ENCODE results near the gene PLPP1. TPM values are rescaled to one million over a fixed set of nuclear protein-coding genes. Genes with fewer than 3 reads are reported as not detected.

The PLPP1 gene
- total and polyA plus RNA-seq, 2 experiments from 2014 or later = 39.1 to 97.1 TPM

- H3K36me3 Mint-ChIP-seq (ENCODE audit: low read depth) = peaks cover 9% of the 10 kb centered on the region; the same call in 2 of the 3 replicates
- H3K27me3 Mint-ChIP-seq (ENCODE audit: insufficient read depth, low read depth, poor library complexity) = peaks cover 4% of the 10 kb centered on the region
- Histone ChIP-seq H3K36me3 (ENCODE audit: insufficient read depth) (no peaks in the 10 kb centered on the region), H3K27me3 (ENCODE audit: insufficient read depth) (no peaks in the 10 kb centered on the region), H3K4me1 (ENCODE audit: insufficient read depth) (peaks cover 30% of the 10 kb centered on the region), H3F3A (replicated peaks; ENCODE audit: low read depth) (no peaks in the 10 kb centered on the region), H2AFZ (no peak overlapping the region), H3K4me2 (no peak overlapping the region), H3K27ac (ENCODE audit: low read depth) (no peak overlapping the region), H3K9me2 (ENCODE audit: insufficient read depth) (0 out of 2 replicates have a peak, but pooled peaks cover 4% of the 10 kb centered on the region), H3K4me3 (no peak overlapping the region), H4K20me1 (replicated peaks; ENCODE audit: insufficient read depth) (no peaks in the 10 kb centered on the region), H3K79me2 (replicated peaks; ENCODE audit: insufficient read depth) (peaks cover 79% of the 10 kb centered on the region)
- H3K4me1 Mint-ChIP-seq = peaks cover 30% of the 10 kb centered on the region
- TF ChIP-seq ZNF462 (CRISPR knock-in tag; IDR thresholded peaks at IDR 0.05) = no peak
- no peak for TF ChIP-seq CTCF (conservative IDR thresholded peaks at IDR 0.05; ENCODE audit: low read depth in 2 of 2)
- no peak for TF ChIP-seq REST (IDR thresholded peaks at IDR 0.05; ENCODE audit: unreplicated experiment)
- no peak for TF ChIP-seq ZNF114 (CRISPR knock-in tag; IDR thresholded peaks at IDR 0.05)
- TF ChIP-seq JUNB (IDR thresholded peaks at IDR 0.05; ENCODE audit: unreplicated experiment) = no peak
- no peak for TF ChIP-seq ZNF331 (CRISPR knock-in tag; IDR thresholded peaks at IDR 0.05; ENCODE audit: low read depth)
- no peak for TF ChIP-seq CREB1 (CRISPR knock-in tag; IDR thresholded peaks at IDR 0.05; ENCODE audit: low read depth)
- TF ChIP-seq POLR2AphosphoS5 (IDR thresholded peaks at IDR 0.05; ENCODE audit: low read depth) = no peak
- TF ChIP-seq ETS1 (IDR thresholded peaks at IDR 0.05) = no peak
- no peak for TF ChIP-seq NANOG (IDR thresholded peaks at IDR 0.05; ENCODE audit: borderline replicate concordance)
- no peak for TF ChIP-seq STAT1 (IDR thresholded peaks at IDR 0.05; ENCODE audit: unreplicated experiment)
- TF ChIP-seq EZH2 (IDR thresholded peaks at IDR 0.05; ENCODE audit: low read depth, unreplicated experiment) = no peak
- TF ChIP-seq EZH2phosphoT487 (IDR thresholded peaks at IDR 0.05; ENCODE audit: unreplicated experiment) = no peak
- ATAC-seq = no peak
- no peak overlapping the region for H3K4me3 Mint-ChIP-seq
- no peaks in the 10 kb centered on the region for H3K9me3 Mint-ChIP-seq
- no peak for DNase-seq (ENCODE audit: low spot score)
- H3K27ac Mint-ChIP-seq = no peak overlapping the region
Observed at GRCh38 chr5:55454282-55454681, 80.5 kb downstream of the PLPP1 start.
